GM19023 (cell line): Measurements from ENCODE around the gene DUT.
"Not testable (repeated sequence)": the region's sequence is repeated elsewhere in the genome, so short reads cannot be mapped to it uniquely, and the experiment has no call there.

Source experiments
- ATAC-seq: cut with Tn5 transposase; IDR thresholded peaks from one replicate; pipeline ENCODE4 v1.9.1; 2021; ENCODE audit warnings: mild to moderate bottlenecking, moderate library complexity; ENCODE audit not compliant: unreplicated experiment

DUT gene

GRCh38 chr15:48326180-48326579, 5.0 kb upstream of the DUT start:
- ATAC-seq = not testable (repeated sequence)

GRCh38 chr15:48330105-48330785, 984 bp upstream of the DUT start:
- no peak for ATAC-seq

- peak; percentile 56 for ATAC-seq
These were observed 790 bp downstream of the DUT start for GRCh38 chr15:48331796-48332641.

DNA sequence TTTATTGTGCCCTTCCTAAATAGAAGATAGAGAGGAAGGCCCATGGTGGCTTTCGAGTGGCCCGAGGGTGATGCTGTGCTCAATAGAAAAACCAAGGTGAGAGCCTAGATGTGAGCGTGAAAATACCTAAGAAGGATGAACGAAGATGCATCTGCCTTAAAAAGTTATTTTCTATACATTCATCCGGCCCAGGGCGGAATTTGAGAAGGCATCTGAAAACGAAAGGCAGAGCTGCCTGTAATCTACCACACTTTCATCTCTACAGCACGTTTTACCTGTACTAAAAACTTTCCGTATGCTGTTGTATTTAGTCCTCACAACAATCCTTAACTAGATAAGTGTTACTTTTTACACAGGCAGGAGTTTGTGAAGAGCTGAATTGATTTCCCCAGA, 1.4 kb downstream of the DUT start:
- no peak for ATAC-seq

DNA sequence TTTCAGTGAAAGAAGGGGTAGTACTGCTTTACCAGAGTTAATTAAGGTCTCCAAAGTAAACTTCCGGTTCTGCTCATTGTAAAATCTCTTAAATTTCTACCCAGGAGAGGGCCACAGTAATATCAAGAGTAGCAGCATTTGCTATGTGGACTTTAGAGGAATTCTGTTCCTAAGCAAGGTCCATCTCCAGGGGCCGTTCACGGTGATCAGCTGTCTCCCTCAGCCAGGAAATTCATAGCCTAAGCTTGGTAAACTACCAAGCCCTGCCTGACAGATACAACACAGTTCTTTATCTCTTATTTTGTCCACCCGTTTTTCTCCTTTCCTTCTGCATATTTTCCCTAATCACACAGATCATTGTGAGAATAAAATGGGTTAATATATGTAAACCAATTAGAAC, 2.3 kb downstream of the DUT start:
- no peak for ATAC-seq

- ATAC-seq = no peak
These were observed 3.0 kb downstream of the DUT start for GRCh38 chr15:48334260-48334659.

- no peak for ATAC-seq
These were observed 5.7 kb downstream of the DUT start for GRCh38 chr15:48336940-48337339.

DNA sequence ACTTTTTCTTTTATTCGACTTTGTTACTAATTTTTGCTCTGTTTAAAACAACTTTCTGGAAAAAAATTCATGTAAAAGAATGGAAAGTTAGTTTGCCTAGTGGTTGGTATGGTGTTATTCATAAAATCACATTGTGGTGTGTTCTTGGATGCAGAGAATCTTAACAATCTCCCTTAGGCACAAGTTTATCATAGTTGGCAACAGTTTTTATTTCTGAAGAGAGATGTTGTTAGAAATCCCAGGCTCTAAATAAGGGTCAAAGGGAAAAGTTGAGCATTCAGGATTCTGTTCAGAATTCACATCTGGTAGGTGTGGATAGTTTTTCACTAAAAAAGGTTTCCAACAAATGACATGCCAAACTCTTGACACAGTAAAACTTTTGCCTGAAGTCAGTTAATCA, 6.4 kb downstream of the DUT start:
- ATAC-seq = no peak

- no peak for ATAC-seq
These were observed 8.9 kb downstream of the DUT start for GRCh38 chr15:48340111-48340510.

DNA sequence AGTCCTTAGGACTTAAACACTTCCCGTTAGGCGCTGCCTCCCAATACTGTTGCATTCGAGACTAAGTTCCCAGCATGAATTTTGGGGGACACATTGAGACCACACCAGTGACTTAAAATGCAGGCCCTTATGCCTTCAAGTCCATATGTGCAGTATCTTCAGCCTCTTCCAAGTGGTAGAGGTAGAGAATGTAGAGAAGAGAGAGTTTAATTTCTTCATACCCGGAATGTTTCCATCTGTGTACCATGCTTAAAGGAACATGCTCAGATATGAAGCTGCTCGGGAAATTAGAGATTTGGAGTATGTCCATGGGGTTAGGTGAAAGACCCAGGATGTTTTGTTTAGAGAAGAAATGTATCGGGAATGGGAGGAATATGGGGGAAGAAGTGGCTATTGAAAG, 12.6 kb downstream of the DUT start:
- no peak for ATAC-seq

GRCh38 chr15:48345516-48345915, 14.3 kb downstream of the DUT start:
- ATAC-seq = no peak

DNA sequence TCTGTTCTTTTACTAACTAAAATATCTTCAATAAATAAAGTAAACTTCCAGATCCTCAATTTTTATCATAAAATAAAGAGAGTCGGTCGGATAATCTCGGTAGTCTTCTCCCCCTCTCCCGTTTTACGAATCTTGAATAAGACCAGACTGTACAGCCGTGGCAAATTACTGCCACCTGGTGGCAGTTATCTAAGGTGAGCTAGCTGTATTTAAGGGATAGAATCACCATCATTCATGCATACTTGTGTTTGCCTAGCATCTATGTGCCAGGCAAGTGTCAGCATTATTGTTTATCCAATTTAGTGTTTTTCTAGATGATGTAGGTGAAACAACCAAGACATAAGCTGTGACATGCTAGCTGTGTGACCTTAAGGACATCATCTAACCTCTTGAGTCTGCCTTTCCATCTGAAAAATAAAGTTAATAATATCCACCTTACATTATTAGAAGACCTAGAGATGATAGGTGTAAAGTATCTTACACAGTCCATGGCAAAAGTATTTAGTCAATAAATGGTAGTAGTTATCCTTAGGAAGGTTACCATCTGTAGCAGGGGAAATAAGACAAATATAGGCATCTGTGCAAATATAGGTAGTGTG, 21.3 kb downstream of the DUT start:
- ATAC-seq = peak; percentile 83

DNA sequence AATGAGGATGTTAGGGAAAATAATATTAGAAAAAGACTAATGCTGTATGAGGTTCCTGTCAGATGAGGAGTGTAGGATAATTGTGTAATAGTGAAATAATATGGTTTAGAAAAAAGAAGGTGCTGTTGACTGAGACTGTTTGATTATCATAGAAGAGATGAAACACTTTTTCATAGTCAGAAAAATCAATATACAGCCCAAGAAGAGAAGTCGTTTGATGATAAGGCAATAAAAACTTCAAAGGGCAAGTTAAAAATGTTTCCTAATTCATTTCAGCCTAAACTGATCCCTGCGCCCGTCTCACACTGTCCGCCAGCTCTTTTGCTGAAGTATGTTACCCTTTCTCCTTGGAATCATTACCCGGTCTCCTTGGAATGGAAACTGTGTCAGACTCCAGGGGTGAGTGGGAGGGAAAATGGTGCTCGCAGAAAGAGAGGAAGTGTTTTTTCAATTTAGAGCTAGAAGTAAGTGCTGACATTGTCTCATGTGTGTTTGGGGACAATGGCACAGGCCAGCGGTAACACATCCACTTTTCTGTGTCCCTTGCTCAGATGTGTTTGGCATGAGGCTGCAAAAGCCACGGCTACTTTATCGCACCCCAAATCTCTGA, 23.6 kb downstream of the DUT start:
- no peak for ATAC-seq

DNA sequence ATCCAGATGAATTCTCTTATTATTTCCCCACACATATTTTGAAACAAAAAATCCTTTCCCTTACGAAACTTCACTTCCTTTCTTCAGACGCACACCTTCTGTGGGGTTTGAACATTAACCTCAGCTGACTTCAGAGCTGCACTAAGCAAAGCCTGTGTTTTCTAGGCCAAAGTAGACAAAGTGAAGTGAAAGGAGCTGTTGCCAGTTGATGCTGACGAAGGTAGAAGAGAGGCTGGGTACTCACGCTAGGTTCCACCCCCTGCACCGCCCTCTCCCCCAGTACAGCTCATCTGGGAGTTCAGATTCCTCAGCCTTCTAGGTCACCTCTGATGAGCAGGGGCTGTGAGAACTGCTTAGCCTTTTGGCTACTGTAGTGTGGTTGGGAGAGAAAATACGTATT, 24.1 kb downstream of the DUT start:
- peak; percentile 41 for ATAC-seq

- ATAC-seq = no peak
These were observed 27.3 kb downstream of the DUT start for GRCh38 chr15:48358229-48359152.

DNA sequence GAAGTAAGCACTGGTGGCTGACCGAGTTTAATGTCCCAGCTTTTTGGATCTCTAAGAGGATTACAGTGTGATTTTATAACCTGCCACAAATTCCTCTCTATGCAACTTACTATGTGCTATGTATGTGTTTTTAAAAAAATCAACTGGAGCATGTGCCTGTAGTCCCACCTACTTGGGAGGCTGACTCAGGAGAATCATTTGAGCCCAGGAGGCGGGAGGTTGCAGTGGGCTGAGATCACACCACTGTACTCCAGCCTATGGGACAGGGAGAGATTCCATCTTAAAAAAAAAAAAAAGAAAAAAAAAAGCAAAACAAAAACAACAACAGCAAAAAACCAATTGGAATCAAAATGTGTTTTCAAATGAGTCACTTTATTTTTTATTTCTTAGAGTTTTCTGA, 29.6 kb downstream of the DUT start:
- ATAC-seq = no peak

GRCh38 chr15:48361685-48362084, 30.5 kb downstream of the DUT start:
- no peak for ATAC-seq

DNA sequence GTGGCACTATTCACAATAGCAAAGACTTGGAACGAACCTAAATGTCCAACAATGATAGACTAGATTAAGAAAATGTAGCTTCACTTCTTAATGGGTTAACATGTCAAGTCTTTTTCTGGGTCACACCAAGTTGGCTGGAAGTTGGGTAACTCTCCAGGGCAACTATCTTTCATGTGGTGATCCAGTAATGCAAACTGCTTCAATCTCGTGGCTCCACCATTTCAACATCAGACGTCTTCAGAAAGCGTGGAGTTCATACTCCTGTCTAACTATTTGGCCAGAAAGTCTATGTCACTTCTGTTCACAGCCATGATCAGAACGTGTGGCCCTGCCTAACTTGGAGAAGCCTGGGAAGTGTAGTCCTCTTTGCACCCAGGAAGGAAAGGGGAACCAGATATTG, 32.2 kb downstream of the DUT start:
- no peak for ATAC-seq

DNA sequence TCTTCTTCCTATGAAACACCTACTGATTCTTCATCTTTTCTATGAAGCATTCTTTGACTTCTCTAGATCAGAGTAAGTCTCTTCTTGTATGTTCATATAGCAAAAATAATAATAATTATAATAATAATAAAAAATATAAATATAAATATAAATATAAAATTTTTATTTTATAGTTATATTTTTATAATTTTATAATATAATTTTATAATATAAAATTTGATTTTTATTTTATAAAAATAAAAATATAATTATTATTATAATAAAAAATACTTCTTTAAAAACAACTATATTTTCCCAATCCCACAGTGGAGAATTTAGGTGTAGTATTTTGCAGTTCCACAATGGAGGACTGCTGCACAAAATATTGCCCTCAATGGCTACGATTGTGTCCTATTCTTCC, 34.3 kb downstream of the DUT start:
- no peak for ATAC-seq

DNA sequence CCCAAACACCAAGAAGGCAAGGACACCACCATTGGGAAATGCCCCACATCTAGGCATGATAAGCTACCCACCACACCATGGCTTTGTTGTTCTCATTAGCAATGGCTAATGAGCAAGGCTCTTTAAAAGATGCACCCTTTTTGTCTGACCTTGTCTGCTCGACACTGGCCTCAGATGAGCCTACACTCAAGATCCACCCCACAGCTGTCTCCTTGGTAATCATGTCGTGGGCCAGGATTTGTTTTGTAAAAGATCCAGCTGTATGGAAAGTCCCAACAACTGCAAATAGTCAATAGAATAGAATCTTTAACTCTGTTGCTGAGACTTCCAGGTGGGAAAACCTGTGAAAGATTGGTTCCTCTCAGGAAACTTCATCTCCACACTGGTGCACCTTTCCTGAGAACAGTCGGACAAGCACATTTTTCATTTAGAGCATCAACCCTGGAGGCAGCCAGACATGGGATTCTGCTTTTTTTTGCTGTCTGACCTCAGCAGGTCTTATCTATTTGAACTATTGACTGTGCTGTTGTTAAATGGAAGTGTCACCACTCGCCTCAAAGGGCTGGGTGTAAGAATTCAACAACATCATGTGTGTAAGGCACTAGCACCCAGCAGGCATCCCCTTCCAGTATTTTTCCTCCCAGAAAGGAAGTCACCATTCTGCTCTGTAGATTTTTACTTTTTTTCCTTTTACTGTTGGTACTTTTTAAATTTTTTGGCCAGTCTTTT, 35.5 kb downstream of the DUT start:
- ATAC-seq = no peak
